HG03103 (cell line): ENCODE measurements around the gene KRT16.
"Not testable (repeated sequence)": the region's sequence is repeated elsewhere in the genome, so short reads cannot be mapped to it uniquely, and the experiment has no call there.

Source experiments
- ATAC-seq: cut with Tn5 transposase; IDR thresholded peaks from one replicate; pipeline ENCODE4 v1.9.1; 2021; ENCODE audit warnings: low read depth; ENCODE audit not compliant: unreplicated experiment

KRT16 gene

GRCh38 chr17:41585301-41586056, 27.1 kb downstream of the KRT16 start:
- ATAC-seq = no peak

GRCh38 chr17:41584331-41584927, 28.1 kb downstream of the KRT16 start:
- ATAC-seq = not testable (repeated sequence)

GRCh38 chr17:41583137-41584127, 29.1 kb downstream of the KRT16 start:
- ATAC-seq = no peak

GRCh38 chr17:41582061-41582968, 30.3 kb downstream of the KRT16 start:
- not testable (repeated sequence) for ATAC-seq

GRCh38 chr17:41581366-41582060, 31.1 kb downstream of the KRT16 start:
- ATAC-seq = no peak

GRCh38 chr17:41580687-41581365, 31.7 kb downstream of the KRT16 start:
- ATAC-seq = no peak

GRCh38 chr17:41580244-41580575, 32.4 kb downstream of the KRT16 start:
- ATAC-seq = no peak

GRCh38 chr17:41579484-41580243, 32.9 kb downstream of the KRT16 start:
- ATAC-seq = no peak

- no peak for ATAC-seq
Observed at GRCh38 chr17:41578971-41579370, 33.6 kb downstream of the KRT16 start.

- no peak for ATAC-seq
Observed at GRCh38 chr17:41578538-41578937, 34.0 kb downstream of the KRT16 start.

GRCh38 chr17:41576740-41577139, 35.8 kb downstream of the KRT16 start:
- not testable (repeated sequence) for ATAC-seq

GRCh38 chr17:41575336-41575735, 37.2 kb downstream of the KRT16 start:
- ATAC-seq = no peak

- no peak for ATAC-seq
Observed at GRCh38 chr17:41571561-41572434, 40.8 kb downstream of the KRT16 start, which contains the start of gene KRT9. KRT9 (minus strand) TSS chr17:41572059; CDS start chr17:41571992, 67 bp downstream.

GRCh38 chr17:41567317-41567716, 45.2 kb downstream of the KRT16 start:
- no peak for ATAC-seq

GRCh38 chr17:41565338-41565737, 47.2 kb downstream of the KRT16 start:
- no peak for ATAC-seq

- no peak for ATAC-seq
Observed at GRCh38 chr17:41563607-41564170, 48.9 kb downstream of the KRT16 start.

- ATAC-seq = no peak
Observed at GRCh38 chr17:41561554-41561953, 51.0 kb downstream of the KRT16 start.
